HEK293T (cell line): ENCODE results near the gene NPIPB6.

Experiments used
- CTCF ChIA-PET: fragments of 350-600 bp; formaldehyde crosslinking; extraction: SDS; loops from one replicate; lab custom pipeline; 2021; ENCODE audit warnings: antibody characterized with exemption, inconsistent platforms; lab: Yijun Ruan, JAX
- POLR2A ChIA-PET: fragments of 350-600 bp; formaldehyde crosslinking; extraction: SDS; loops from one replicate; lab custom pipeline; 2020; ENCODE audit warnings: antibody characterized with exemption, inconsistent platforms; lab: Yijun Ruan, JAX
- DNase-seq: peaks from one replicate; pipeline ENCODE4 v3.0.0; 2012; ENCODE audit warnings: mixed read lengths; ENCODE audit errors: extremely low spot score
- ARNT ChIP-seq: fragments of 450-650 bp; IDR thresholded peaks from 2 replicates; pipeline ENCODE4 v1.6.1; 2017; ENCODE audit warnings: mild to moderate bottlenecking
- BHLHE40 ChIP-seq: fragments of 450-650 bp; IDR thresholded peaks from 2 replicates; pipeline ENCODE4 v1.6.1; 2016; ENCODE audit warnings: mild to moderate bottlenecking, moderate library complexity, borderline replicate concordance
- CTBP1 ChIP-seq: fragments of 450-650 bp; IDR thresholded peaks from 2 replicates; pipeline ENCODE4 v1.6.1; 2016; ENCODE audit warnings: borderline replicate concordance
- ELF4 ChIP-seq: fragments of 450-650 bp; IDR thresholded peaks from 2 replicates; pipeline ENCODE4 v1.6.1; 2017; ENCODE audit warnings: antibody characterized with exemption
- FOXA1 ChIP-seq: fragments of 450-650 bp; IDR thresholded peaks from 2 replicates; pipeline ENCODE4 v1.6.1; 2016; ENCODE audit warnings: mild to moderate bottlenecking
- FOXK2 ChIP-seq: fragments of 450-650 bp; IDR thresholded peaks from 2 replicates; pipeline ENCODE4 v1.6.1; 2016; ENCODE audit warnings: mild to moderate bottlenecking
- FOXM1 ChIP-seq: fragments of 450-650 bp; IDR thresholded peaks from 2 replicates; pipeline ENCODE4 v1.6.1; 2017; ENCODE audit warnings: mild to moderate bottlenecking, borderline replicate concordance
- HDGF ChIP-seq: fragments of 450-650 bp; IDR thresholded peaks from 2 replicates; pipeline ENCODE4 v1.6.1; 2017; ENCODE audit warnings: antibody characterized with exemption, borderline replicate concordance
- L3MBTL2 ChIP-seq: fragments of 450-650 bp; conservative IDR thresholded peaks from 2 replicates; pipeline ENCODE4 v1.6.1; 2016; ENCODE audit warnings: mild to moderate bottlenecking
- LEF1 ChIP-seq: fragments of 450-650 bp; IDR thresholded peaks from 2 replicates; pipeline ENCODE4 v1.6.1; 2017; ENCODE audit warnings: mild to moderate bottlenecking, borderline replicate concordance
- NFRKB ChIP-seq: fragments of 450-650 bp; IDR thresholded peaks from 2 replicates; pipeline ENCODE4 v1.6.1; 2016; ENCODE audit warnings: mild to moderate bottlenecking, moderate library complexity
- PKNOX1 ChIP-seq: fragments of 450-650 bp; IDR thresholded peaks from 2 replicates; pipeline ENCODE4 v1.6.1; 2016
- SP1 ChIP-seq: fragments of 450-650 bp; IDR thresholded peaks from 2 replicates; pipeline ENCODE4 v1.6.1; 2017
- SUZ12 ChIP-seq: fragments of 450-650 bp; IDR thresholded peaks from 2 replicates; pipeline ENCODE4 v1.6.1; 2016; ENCODE audit warnings: mild to moderate bottlenecking
- TARDBP ChIP-seq: fragments of 450-650 bp; IDR thresholded peaks from 2 replicates; pipeline ENCODE4 v1.6.1; 2016
- ZNF384 ChIP-seq: fragments of 450-650 bp; IDR thresholded peaks from 2 replicates; pipeline ENCODE4 v1.6.1; 2016

Gene NPIPB6

GRCh38 chr16:28326881-28327610, 36.3 kb downstream of the NPIPB6 start:
- ChIA-PET CTCF (no interaction called here), POLR2A (no interaction called here)
- DNase-seq = peak; percentile 78
- TF ChIP-seq PKNOX1 = 0 out of 2 replicates have a peak, but pooled peaks have one; percentile 7
- TF ChIP-seq HDGF = no peak
- TF ChIP-seq FOXK2 = no peak

DNA sequence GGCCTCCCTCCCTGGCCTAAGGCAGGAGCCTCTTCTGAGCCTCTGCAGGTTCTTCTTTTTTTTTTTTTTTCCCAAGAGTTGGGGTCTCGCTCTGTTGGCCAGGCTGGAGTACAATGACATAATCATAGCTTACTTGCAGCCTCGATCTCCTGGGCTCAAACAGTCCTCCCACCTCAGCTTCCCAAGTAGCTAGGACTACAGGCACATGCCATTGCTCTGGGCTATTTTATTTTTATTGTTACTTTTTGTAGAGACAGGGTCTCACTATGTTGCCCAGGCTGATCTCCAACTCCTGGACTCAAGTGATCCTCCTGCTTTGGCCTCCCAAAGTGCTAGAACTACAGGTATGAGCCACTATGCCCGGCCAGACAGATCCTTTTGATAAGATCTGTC, 38.4 kb downstream of the NPIPB6 start:
- no peak for TF ChIP-seq NFRKB
- TF ChIP-seq PKNOX1 = no peak
- DNase-seq = no peak
- ChIA-PET CTCF (no interaction called here), POLR2A (no interaction called here)

DNA sequence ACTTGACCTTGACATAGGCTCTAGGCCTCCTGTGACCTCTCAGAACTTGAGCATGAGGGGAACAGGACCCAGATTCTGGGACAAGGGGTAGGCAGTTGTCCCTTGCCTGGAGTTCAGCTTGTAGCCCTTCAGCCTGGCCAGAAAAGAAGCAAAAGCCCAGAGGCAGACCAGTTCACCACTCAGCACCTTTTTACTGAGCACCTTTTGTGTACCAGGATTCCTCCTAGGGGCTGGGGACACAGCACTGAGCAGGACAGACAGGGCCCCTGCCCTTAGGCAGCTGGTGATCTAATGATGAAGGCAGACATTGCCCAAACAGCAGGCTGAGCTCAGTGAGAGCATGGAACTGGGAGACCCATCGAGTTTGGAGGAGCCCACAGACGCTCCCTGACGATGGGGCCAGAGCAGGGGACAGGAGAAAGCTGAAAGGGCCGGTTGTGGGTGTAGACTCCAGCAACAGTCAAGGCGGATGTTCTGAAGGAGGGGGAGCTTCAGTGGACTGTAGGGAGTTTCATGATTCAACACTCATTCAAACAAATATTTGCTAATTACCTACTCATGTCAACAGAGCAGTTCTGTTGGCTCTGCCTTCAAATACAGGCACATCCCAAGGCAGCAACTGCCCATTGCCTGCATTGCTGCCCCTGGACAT, 38.9 kb downstream of the NPIPB6 start:
- DNase-seq = no peak
- POLR2A ChIA-PET = no interaction called here
- CTCF ChIA-PET = interaction anchor here (0.6 kb wide), 1 partner anchor 721 kb away, joined by 6 read pairs; no protein-coding TSS in a partner anchor
- TF ChIP-seq FOXA1 = no peak
- TF ChIP-seq ARNT = no peak
- TF ChIP-seq HDGF = no peak
- TF ChIP-seq SP1 = no peak
- TF ChIP-seq ZNF384 = no peak
- TF ChIP-seq SUZ12 = no peak
- no peak for TF ChIP-seq L3MBTL2
- no peak for TF ChIP-seq FOXK2
- TF ChIP-seq FOXM1 = no peak
- no peak for TF ChIP-seq PKNOX1
- no peak for TF ChIP-seq TARDBP
- no peak for TF ChIP-seq LEF1
- TF ChIP-seq BHLHE40 = no peak
- TF ChIP-seq ELF4 = no peak
- no peak for TF ChIP-seq CTBP1
- no peak for TF ChIP-seq NFRKB

DNA sequence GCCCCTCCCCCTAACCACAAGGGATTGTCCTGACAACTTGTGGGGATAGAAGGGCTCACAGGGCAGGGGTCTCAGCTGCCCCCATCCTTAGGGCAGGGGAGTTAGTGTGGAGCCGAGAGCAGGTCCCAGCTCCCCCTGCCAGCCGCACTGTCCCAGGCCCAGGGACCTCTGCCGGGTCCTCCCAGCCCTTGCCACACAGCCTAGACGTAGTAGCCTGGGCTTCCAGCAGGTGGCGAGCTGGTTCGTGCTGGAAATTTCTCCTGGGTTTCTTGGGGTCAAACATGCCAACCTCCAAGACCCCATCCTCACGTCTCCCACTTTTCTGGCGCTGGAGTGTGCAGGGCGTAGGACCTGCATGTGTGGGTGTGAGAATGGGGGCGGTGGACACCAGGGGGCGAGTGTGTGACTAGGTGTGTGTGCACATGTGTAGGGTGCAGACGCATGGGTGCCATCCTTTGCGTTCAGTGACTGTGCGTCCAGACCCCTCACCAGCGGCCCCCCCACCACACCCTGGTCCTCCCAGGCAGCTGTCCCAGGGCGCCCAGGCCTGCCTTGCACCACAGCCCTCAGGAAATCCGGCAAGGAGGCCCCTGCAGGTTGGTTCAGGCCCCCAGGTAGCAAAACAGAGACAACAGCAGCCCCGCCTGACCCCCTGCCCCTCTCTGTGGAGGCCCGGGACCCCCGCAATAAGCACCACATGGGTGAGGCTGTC, 41.5 kb downstream of the NPIPB6 start:
- peak; percentile 67 for DNase-seq

DNA sequence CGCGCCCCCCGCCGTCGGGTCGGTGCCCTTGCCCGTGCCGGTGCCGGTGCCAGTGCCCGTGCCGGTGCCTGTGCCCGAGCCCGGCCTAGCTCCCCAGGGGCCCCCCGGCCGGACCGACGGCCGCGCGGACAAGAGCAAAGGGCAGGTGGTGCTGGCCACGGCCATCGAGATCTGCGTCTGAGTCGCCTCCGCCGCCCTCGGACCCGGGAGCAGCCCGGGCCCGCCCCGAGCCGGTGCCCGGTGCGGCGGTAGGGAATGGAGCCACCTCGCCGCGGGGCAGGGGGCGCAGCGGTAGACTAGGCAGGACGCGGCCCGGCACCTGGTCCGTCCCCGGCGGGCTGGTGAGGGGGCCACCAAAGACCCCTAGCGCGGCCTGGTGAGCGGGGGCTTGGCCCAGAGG, 42.6 kb downstream of the NPIPB6 start:
- TF ChIP-seq FOXA1 (no peak), L3MBTL2 (no peak), CTBP1 (no peak), HDGF (no peak), PKNOX1 (no peak), SUZ12 (no peak), FOXM1 (no peak), BHLHE40 (no peak), FOXK2 (no peak), TARDBP (no peak), ELF4 (no peak), SP1 (no peak), LEF1 (no peak), ARNT (no peak)
- POLR2A ChIA-PET = interaction anchor here (1.2 kb wide), 2 partner anchors 37 to 46 kb away, joined by 3 to 4 read pairs; no protein-coding TSS in a partner anchor
- no peak for DNase-seq
- CTCF ChIA-PET = interaction anchor here (1.1 kb wide), 1 partner anchor 43 kb away, joined by 4 read pairs; no protein-coding TSS in a partner anchor

More for the DNA sequence above, 41.5 kb downstream of the NPIPB6 start:
- ChIA-PET POLR2A (interaction anchor here (1.0 to 1.2 kb wide), 3 partner anchors 30 to 47 kb away, joined by 3 to 4 read pairs (median 3); partner anchors contain the start of gene SBK1), CTCF (interaction anchor here (0.7 to 1.1 kb wide), 5 partner anchors 9 to 111 kb away, joined by 3 to 4 read pairs (median 3); no protein-coding TSS in a partner anchor)
- TF ChIP-seq LEF1 (no peak), SUZ12 (no peak), NFRKB (no peak), ZNF384 (no peak), PKNOX1 (no peak)
